PC-9 (cell line): ENCODE measurements around the gene SLC66A2. TPM values are rescaled to one million over a fixed set of nuclear protein-coding genes. Genes with fewer than 3 reads are reported as not detected.

Experiments
- BruUV-seq: library from RNA; stranded (reverse); fragments of 400-500 nt; replicated peaks from 2 replicates; lab custom pipeline; 2021; lab: Mats Ljungman, UMichigan
- CTCF ChIA-PET: fragments of 300-600 bp; sonication (Branson Sonifier 250); formaldehyde crosslinking; loops from one replicate; lab custom pipeline; 2022; ENCODE audit warnings: antibody characterized with exemption; lab: Charles Lee
- POLR2A ChIA-PET: fragments of 300-600 bp; sonication (Branson Sonifier 250); formaldehyde crosslinking; loops from one replicate; lab custom pipeline; 2022; ENCODE audit warnings: antibody characterized with exemption; ENCODE audit not compliant: unreplicated experiment; lab: Charles Lee
- DNase-seq, 2 experiments: peaks; one replicate each; pipeline versions ENCODE4 v3.0.0 to v3.0.0-alpha.2; 2015 to 2022; ENCODE audit warnings: mixed read lengths in 1 of 2
- H2AFZ ChIP-seq: fragments of 200-600 bp; sonication (generic); 2 replicates; pipeline ENCODE4 v1.8.1; 2017; ENCODE audit warnings: antibody characterized with exemption
- H3F3A ChIP-seq: fragments of 200-600 bp; sonication (generic); 2 replicates; pipeline ENCODE4 v1.8.1; 2017; ENCODE audit warnings: antibody characterized with exemption, mild to moderate bottlenecking, low read depth; ENCODE audit not compliant: insufficient read depth
- H3K27ac ChIP-seq: fragments of 200-600 bp; sonication (generic); 2 replicates; pipeline ENCODE4 v1.6.1; 2016; ENCODE audit warnings: mixed run types
- H3K27me3 ChIP-seq: fragments of 200-600 bp; sonication (generic); 2 replicates; pipeline ENCODE4 v1.6.1; 2016; ENCODE audit warnings: low read depth, mixed run types; ENCODE audit not compliant: insufficient read depth
- H3K36me3 ChIP-seq: fragments of 200-600 bp; sonication (generic); 2 replicates; pipeline ENCODE4 v1.6.1; 2016; ENCODE audit warnings: low read depth, mixed run types
- H3K4me1 ChIP-seq: fragments of 200-600 bp; sonication (generic); replicated peaks from 2 replicates; pipeline ENCODE4 v1.6.1; 2016; ENCODE audit warnings: mixed run types; ENCODE audit not compliant: insufficient read depth
- H3K4me2 ChIP-seq: fragments of 200-600 bp; sonication (generic); 2 replicates; pipeline ENCODE4 v1.6.1; 2017; ENCODE audit warnings: mixed run types
- H3K4me3 ChIP-seq: fragments of 200-600 bp; sonication (generic); 2 replicates; pipeline ENCODE4 v1.6.1; 2016; ENCODE audit warnings: mixed run types
- H3K79me2 ChIP-seq: fragments of 200-600 bp; sonication (generic); 2 replicates; pipeline ENCODE4 v1.6.1; 2017; ENCODE audit warnings: low read depth, mixed run types
- H3K9me2 ChIP-seq: fragments of 200-600 bp; sonication (generic); 2 replicates; pipeline ENCODE4 v1.8.1; 2017; ENCODE audit warnings: mild to moderate bottlenecking; ENCODE audit not compliant: insufficient read depth
- H3K9me3 ChIP-seq: fragments of 200-600 bp; sonication (generic); 2 replicates; pipeline ENCODE4 v1.8.1; 2016; ENCODE audit warnings: low read depth; ENCODE audit not compliant: insufficient read depth
- H4K20me1 ChIP-seq: fragments of 200-600 bp; sonication (generic); 2 replicates; pipeline ENCODE4 v1.8.1; 2017; ENCODE audit not compliant: insufficient read depth
- EZH2 ChIP-seq: fragments of 200-600 bp; sonication (generic); IDR thresholded peaks from 2 replicates; pipeline ENCODE4 v1.8.0; 2017; ENCODE audit warnings: antibody characterized with exemption, low read depth
- intact Hi-C: fragments of 100-400 bp; cut with micrococcal nuclease; formaldehyde crosslinking; loops from one replicate; pipeline ENCODE4 v1.10.0; 2022; ENCODE audit not compliant: unreplicated experiment
- total RNA-seq: library from RNA; stranded (reverse); gene quantifications from 2 replicates; pipeline ENCODE4 v1.2.3, GENCODE V29; 2021
- TF ChIP-seq, protein P1 (sequence below): fragments of 200-600 bp; sonication (generic); conservative IDR thresholded peaks from 2 replicates; pipeline ENCODE4 v1.6.1; 2017; ENCODE audit warnings: mixed run types, antibody characterized with exemption, mild to moderate bottlenecking, moderate library complexity

The SLC66A2 gene
- total RNA-seq, 1 experiment from 2014 or later = 24.3 TPM

DNA sequence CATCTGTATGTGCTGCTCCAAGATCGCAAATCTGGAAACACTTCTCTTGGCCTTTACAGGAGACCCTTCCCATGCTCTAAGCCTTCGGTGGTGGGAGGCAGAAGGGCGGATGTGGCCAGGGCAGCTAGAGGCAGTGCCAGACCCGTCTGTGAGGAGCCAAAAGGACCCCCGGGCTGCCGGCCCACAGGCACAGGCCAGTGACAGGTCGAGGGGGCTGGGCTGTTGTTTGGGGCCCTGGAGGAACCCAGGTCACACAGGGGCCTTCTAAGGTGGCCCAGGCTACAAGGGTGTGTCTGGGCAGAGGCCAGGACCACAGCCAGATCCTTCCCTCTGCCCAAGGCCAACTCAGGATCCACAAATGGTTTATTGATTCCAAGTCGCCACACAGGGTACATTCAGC, 49.4 kb downstream of the SLC66A2 start:
- Histone ChIP-seq H3K9me2 (no peaks in the 10 kb centered on the region), H4K20me1 (no peaks in the 10 kb centered on the region), H3K9me3 (peaks cover 18% of the 10 kb centered on the region; the same call in 1 of the 2 replicates), H3F3A (peaks cover under 1% of the 10 kb centered on the region; the same call in 1 of the 2 replicates), H3K27me3 (no peaks in the 10 kb centered on the region), H3K4me3 (no peak overlapping the region), H2AFZ (no peak overlapping the region), H3K79me2 (no peaks in the 10 kb centered on the region), H3K4me1 (no peaks in the 10 kb centered on the region), H3K36me3 (no peaks in the 10 kb centered on the region), H3K4me2 (no peak overlapping the region), H3K27ac (no peak overlapping the region)
- ChIA-PET CTCF (no interaction called here), POLR2A (no interaction called here)
- TF ChIP-seq EZH2 = no peak
- TF ChIP-seq, protein P1, sequence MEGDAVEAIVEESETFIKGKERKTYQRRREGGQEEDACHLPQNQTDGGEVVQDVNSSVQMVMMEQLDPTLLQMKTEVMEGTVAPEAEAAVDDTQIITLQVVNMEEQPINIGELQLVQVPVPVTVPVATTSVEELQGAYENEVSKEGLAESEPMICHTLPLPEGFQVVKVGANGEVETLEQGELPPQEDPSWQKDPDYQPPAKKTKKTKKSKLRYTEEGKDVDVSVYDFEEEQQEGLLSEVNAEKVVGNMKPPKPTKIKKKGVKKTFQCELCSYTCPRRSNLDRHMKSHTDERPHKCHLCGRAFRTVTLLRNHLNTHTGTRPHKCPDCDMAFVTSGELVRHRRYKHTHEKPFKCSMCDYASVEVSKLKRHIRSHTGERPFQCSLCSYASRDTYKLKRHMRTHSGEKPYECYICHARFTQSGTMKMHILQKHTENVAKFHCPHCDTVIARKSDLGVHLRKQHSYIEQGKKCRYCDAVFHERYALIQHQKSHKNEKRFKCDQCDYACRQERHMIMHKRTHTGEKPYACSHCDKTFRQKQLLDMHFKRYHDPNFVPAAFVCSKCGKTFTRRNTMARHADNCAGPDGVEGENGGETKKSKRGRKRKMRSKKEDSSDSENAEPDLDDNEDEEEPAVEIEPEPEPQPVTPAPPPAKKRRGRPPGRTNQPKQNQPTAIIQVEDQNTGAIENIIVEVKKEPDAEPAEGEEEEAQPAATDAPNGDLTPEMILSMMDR = no peak
- no peak for DNase-seq
- no TSS peak for BruUV-seq
- intact Hi-C loops = no loop called here

DNA sequence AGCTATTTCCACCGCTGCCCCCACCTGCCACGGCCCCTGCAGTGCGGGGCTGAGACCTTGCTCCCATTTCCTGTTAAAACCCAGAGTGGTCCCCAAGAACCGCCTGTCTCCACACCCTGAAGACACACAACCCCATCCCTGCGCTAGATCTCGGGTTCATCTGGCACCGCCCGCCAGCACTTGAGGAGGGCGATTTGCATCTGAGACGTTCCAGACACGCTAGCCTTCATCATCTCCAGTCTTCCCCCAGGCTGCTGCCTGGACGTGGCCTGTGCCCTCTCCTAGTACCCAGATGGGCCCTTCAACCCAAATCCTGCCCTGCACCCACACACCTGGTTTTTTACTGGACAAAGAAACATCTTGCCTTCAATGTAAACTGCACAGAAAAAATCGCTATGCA, 49.8 kb downstream of the SLC66A2 start:
- Histone ChIP-seq H3K27me3 (no peaks in the 10 kb centered on the region), H3K36me3 (no peaks in the 10 kb centered on the region), H3K4me3 (no peak overlapping the region), H3K4me2 (no peak overlapping the region), H3K4me1 (no peaks in the 10 kb centered on the region), H3K9me3 (peaks cover 22% of the 10 kb centered on the region; the same call in 1 of the 2 replicates), H3K9me2 (no peaks in the 10 kb centered on the region), H4K20me1 (no peaks in the 10 kb centered on the region), H2AFZ (no peak overlapping the region), H3K79me2 (no peaks in the 10 kb centered on the region), H3K27ac (no peak overlapping the region), H3F3A (peaks cover 5% of the 10 kb centered on the region; the same call in 1 of the 2 replicates)
- CTCF ChIA-PET = no interaction called here
- TF ChIP-seq, protein P1 = no peak
- no peak for TF ChIP-seq EZH2
- no peak for DNase-seq
- no TSS peak for BruUV-seq
- POLR2A ChIA-PET = no interaction called here
- intact Hi-C loops = no loop called here

DNA sequence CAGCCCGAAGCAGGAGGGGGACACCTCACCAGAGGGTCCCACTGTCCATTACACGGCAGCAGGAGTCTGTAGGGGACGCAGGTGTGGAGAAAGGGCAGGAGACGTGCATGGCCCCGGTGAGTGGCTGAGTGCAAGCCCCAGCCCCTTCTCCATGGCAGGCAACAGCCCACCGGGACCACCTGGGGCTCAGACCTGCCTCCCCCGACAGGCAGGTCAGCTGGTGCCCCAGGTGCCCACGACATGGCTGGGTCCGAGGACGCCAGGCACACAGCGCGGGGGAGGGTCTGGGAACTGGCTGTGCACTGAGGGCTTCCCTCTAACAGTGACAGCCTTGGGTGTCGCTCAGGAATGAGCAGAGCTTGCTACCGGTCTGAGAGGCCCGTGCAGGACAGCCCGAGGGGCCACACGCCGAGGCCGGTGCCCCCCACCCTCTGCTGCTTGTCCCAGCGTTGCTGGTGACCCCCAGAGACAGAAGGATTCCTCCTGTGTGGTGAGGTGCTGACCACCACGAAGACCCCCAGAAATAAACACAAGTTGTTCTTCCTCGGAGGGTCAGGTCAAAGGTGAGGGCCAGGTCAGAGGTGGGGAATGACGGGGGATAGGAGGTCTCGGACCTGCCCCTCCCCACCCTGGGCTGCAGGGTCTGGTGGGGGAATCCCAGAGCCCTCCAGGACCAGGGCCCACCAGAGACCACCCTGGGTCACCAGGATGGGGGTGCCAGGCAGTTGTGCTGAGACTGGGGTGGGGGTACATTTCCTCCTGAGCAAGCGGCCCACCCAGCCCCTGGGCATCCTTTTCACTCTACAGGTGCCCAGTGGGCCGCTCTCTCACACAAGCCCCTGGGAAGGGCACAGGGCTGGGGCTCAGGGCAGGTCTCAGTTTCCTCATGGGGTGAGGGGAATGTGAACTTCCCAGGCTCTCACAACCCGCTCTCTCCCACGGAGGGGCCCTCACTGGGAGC, 50.6 kb downstream of the SLC66A2 start:
- intact Hi-C loops = no loop called here
- CTCF ChIA-PET = no interaction called here
- TF ChIP-seq, protein P1 = no peak
- no peak for TF ChIP-seq EZH2

More for the DNA sequence above, 50.6 kb downstream of the SLC66A2 start:
- Histone ChIP-seq H3K27ac (no peak overlapping the region), H3K4me2 (no peak overlapping the region), H3K27me3 (no peaks in the 10 kb centered on the region), H3K4me1 (no peaks in the 10 kb centered on the region), H3K36me3 (no peaks in the 10 kb centered on the region), H3K9me3 (peaks cover 28% of the 10 kb centered on the region), H4K20me1 (no peaks in the 10 kb centered on the region), H3K9me2 (no peaks in the 10 kb centered on the region), H3F3A (peaks cover 6% of the 10 kb centered on the region; the same call in 1 of the 2 replicates), H3K4me3 (no peak overlapping the region), H3K79me2 (no peaks in the 10 kb centered on the region), H2AFZ (no peak overlapping the region)
- POLR2A ChIA-PET = no interaction called here
- DNase-seq = no peak
- no TSS peak for BruUV-seq
